K562 (cell line): ENCODE results near the gene CCDC27. TPM values are rescaled to one million over a fixed set of nuclear protein-coding genes. Genes with fewer than 3 reads are reported as not detected.
A peak's percentile ranks its signal among the peaks of the same experiment; 100 is the strongest.

ENCODE experiments used
- BRD4 ChIP-seq: fragments of 200-600 bp; sonication (generic); IDR thresholded peaks from 2 replicates; pipeline ENCODE4 v1.6.1; 2017; ENCODE audit warnings: inconsistent platforms
- CEBPG ChIP-seq, 3 experiments: fragments of 200-800 bp in 1 of 3; sonication (Bioruptor generic) in 1 of 3; sonication (generic) in 1 of 3; formaldehyde crosslinking in 1 of 3; IDR thresholded peaks in 2 of 3; conservative IDR thresholded peaks in 1 of 3; 2 replicates each; pipeline versions ENCODE4 v1.6.1 to v1.8.0; 2016 to 2022; ENCODE audit warnings: missing compliant biosample characterization in 2 of 3, missing genetic modification characterization in 2 of 3, mild to moderate bottlenecking in 1 of 3, missing genetic modification reagents in 1 of 3
- CHD2 ChIP-seq: IDR thresholded peaks from 2 replicates; pipeline ENCODE4 v1.6.1; 2011; ENCODE audit warnings: low read depth, low read length
- CSDE1 ChIP-seq, 2 experiments: fragments of 450-650 bp; IDR thresholded peaks; 2 replicates each; pipeline ENCODE4 v1.6.1; 2016; ENCODE audit warnings: mild to moderate bottlenecking in 1 of 2
- HMG20B ChIP-seq: fragments of 250-450 bp; sonication (Bioruptor Pico); IDR thresholded peaks from 2 replicates; pipeline ENCODE4 v1.5.0; 2021; ENCODE audit warnings: mild to moderate bottlenecking
- KDM5B ChIP-seq: fragments of 200-600 bp; sonication (generic); IDR thresholded peaks from 2 replicates; pipeline ENCODE4 v1.6.1; 2012; ENCODE audit warnings: low read depth, mild to moderate bottlenecking, moderate library complexity, low read length, control low read depth, inconsistent platforms; ENCODE audit not compliant: insufficient replicate concordance
- MCM7 ChIP-seq, 2 experiments: fragments of 450-650 bp; IDR thresholded peaks; 2 replicates each; pipeline ENCODE4 v1.6.1; 2016 to 2018
- NR2C1 ChIP-seq, 2 experiments: fragments of 450-650 bp; IDR thresholded peaks; 2 replicates each; pipeline ENCODE4 v1.6.1; 2017; ENCODE audit warnings: mild to moderate bottlenecking in 2 of 2, antibody characterized with exemption in 1 of 2, inconsistent platforms in 1 of 2, missing compliant biosample characterization in 1 of 2, missing genetic modification characterization in 1 of 2
- NUFIP1 ChIP-seq: fragments of 450-650 bp; IDR thresholded peaks from 2 replicates; pipeline ENCODE4 v1.6.1; 2018; ENCODE audit not compliant: partially characterized antibody
- PHB ChIP-seq: fragments of 250-450 bp; sonication (Bioruptor Pico); IDR thresholded peaks from 2 replicates; pipeline ENCODE4 v1.5.0; 2021
- SMAD1 ChIP-seq: fragments of 150-350 bp; IDR thresholded peaks from 2 replicates; pipeline ENCODE4 v1.6.1; 2014; ENCODE audit warnings: low read length, low read depth; ENCODE audit not compliant: partially characterized antibody
- SP2 ChIP-seq: IDR thresholded peaks from 2 replicates; pipeline ENCODE4 v1.6.1; 2011; ENCODE audit warnings: mild to moderate bottlenecking, low read depth, low read length, moderate library complexity; ENCODE audit not compliant: poor library complexity, severe bottlenecking; ENCODE audit errors: extremely low read depth
- ZC3H11A ChIP-seq: IDR thresholded peaks from 2 replicates; pipeline ENCODE4 v1.6.1; 2012; ENCODE audit warnings: low read depth, low read length, improper control_type of control experiment
- ZNF140 ChIP-seq: fragments of 250-450 bp; sonication (Bioruptor Pico); IDR thresholded peaks from 2 replicates; pipeline ENCODE4 v1.8.0; 2021; ENCODE audit warnings: moderate library complexity, mild to moderate bottlenecking, inconsistent platforms
- ZNF175 ChIP-seq: fragments of 200-800 bp; sonication (Bioruptor generic); IDR thresholded peaks from 2 replicates; pipeline ENCODE4 v1.6.1; 2016; ENCODE audit warnings: low read depth, mild to moderate bottlenecking, missing genetic modification characterization, missing compliant biosample characterization
- ZNF639 ChIP-seq, 2 experiments: fragments of 200-800 bp in 1 of 2; sonication (Bioruptor generic) in 1 of 2; sonication (generic) in 1 of 2; formaldehyde crosslinking in 1 of 2; IDR thresholded peaks in 1 of 2; conservative IDR thresholded peaks in 1 of 2; 2 replicates each; pipeline versions ENCODE4 v1.5.0 to v1.6.1; 2016 to 2020; ENCODE audit warnings: missing compliant biosample characterization in 1 of 2, missing genetic modification characterization in 1 of 2, missing genetic modification reagents in 1 of 2
- ZNF830 ChIP-seq: fragments of 250-450 bp; sonication (Bioruptor Pico); IDR thresholded peaks from 2 replicates; pipeline ENCODE4 v1.5.0; 2021; ENCODE audit warnings: mild to moderate bottlenecking
- polyA plus RNA-seq, 8 experiments: library from polyadenylated mRNA; depleted of rRNA in 4 of 8; stranded (reverse) in 5 of 8; unstranded in 3 of 8; fragments of >200 nt; fragmentation: Nextera tagmentation in 2 of 8; fragmentation: Illumina TruSeq in 1 of 8; extraction: Ambion mirVana in 2 of 8; extraction: Trizol in 1 of 8; gene quantifications; 2 replicates each; pipeline versions ENCODE4 v1.2.1 to v1.2.3, GENCODE V29; 2011 to 2014; ENCODE audit warnings: inconsistent platforms in 1 of 8, missing spikeins in 1 of 8
- total RNA-seq, 7 experiments: library from RNA; depleted of rRNA in 6 of 7; stranded (reverse); fragments of >200 nt in 6 of 7; fragmentation: Illumina TruSeq in 2 of 7; extraction: Trizol in 2 of 7; gene quantifications; 2 replicates each; pipeline versions ENCODE4 v1.2.1 to v1.2.3, GENCODE V29; 2011 to 2021; ENCODE audit warnings: low replicate concordance in 1 of 7
- TF ChIP-seq, protein P1 (sequence below): fragments of 450-650 bp; formaldehyde crosslinking; IDR thresholded peaks from 2 replicates; pipeline ENCODE4 v1.4.0; 2020; ENCODE audit warnings: mild to moderate bottlenecking, moderate library complexity
- TF ChIP-seq, protein P2 (sequence below): fragments of 250-450 bp; sonication (Bioruptor Pico); IDR thresholded peaks from 2 replicates; pipeline ENCODE4 v1.9.0; 2021; ENCODE audit warnings: mild to moderate bottlenecking, inconsistent platforms
- TF ChIP-seq, protein P3 (sequence below): fragments of 450-650 bp; IDR thresholded peaks from 2 replicates; pipeline ENCODE4 v1.6.1; 2016

CCDC27 gene
- total and polyA plus RNA-seq, 9 of the 15 experiments (the other 6 are each of a cell fraction or from before 2014, with no cell fraction given) = 0.01 to 0.04 TPM; not detected in 7

DNA sequence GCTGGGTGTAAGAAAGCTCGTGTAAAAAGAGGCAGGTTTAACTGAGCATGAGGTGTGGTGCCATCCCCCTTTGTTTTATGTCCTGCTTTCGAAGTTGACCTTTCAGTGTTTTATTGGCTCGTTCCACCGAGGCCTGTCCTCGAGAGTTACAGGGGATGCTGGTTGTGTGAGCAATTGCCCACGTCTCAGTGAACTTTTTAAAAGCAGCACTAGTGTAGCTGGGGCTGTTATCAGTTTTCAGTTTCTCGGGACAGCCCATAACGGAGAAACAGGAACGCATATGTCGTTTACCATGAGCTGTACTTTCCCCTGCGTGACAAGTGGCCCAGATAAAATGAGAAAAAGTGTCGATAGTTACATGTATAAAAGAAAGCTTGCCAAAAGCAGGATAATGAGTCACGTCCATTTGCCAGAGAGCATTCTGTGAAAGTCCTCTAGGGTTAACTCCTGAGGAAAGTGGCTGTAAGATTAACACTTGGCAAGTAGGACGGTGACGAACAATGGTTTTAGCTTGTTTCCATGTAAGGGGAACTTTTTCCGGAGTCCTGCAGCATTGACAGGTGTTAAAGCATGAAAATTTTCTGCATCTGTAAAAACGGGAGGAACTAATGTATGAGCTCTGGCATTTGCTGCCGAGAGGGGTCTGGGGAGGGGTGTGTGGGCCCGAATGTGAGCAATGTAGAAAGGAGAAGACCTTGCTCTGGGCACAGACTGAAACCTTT, 51.8 kb downstream of the CCDC27 start (continued):
- TF ChIP-seq ZNF639 (CRISPR knock-in tag; conservative IDR thresholded peaks at IDR 0.05 in 1 of 2, IDR thresholded peaks at IDR 0.05 in 1 of 2) = 0 out of 4 replicates have a peak, but pooled peaks of 1 of the 2 experiments have one; percentile 18
- TF ChIP-seq ZNF175 (CRISPR knock-in tag) = peak; percentile 79; the same call in 1 of the 2 replicates
- TF ChIP-seq, protein P1, sequence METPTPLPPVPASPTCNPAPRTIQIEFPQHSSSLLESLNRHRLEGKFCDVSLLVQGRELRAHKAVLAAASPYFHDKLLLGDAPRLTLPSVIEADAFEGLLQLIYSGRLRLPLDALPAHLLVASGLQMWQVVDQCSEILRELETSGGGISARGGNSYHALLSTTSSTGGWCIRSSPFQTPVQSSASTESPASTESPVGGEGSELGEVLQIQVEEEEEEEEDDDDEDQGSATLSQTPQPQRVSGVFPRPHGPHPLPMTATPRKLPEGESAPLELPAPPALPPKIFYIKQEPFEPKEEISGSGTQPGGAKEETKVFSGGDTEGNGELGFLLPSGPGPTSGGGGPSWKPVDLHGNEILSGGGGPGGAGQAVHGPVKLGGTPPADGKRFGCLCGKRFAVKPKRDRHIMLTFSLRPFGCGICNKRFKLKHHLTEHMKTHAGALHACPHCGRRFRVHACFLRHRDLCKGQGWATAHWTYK (CRISPR knock-in tag) = no peak
- no peak for TF ChIP-seq CHD2
- TF ChIP-seq CSDE1 (IDR thresholded peaks at IDR 0.05) = no peak
- no peak for TF ChIP-seq SP2
- TF ChIP-seq, protein P2, sequence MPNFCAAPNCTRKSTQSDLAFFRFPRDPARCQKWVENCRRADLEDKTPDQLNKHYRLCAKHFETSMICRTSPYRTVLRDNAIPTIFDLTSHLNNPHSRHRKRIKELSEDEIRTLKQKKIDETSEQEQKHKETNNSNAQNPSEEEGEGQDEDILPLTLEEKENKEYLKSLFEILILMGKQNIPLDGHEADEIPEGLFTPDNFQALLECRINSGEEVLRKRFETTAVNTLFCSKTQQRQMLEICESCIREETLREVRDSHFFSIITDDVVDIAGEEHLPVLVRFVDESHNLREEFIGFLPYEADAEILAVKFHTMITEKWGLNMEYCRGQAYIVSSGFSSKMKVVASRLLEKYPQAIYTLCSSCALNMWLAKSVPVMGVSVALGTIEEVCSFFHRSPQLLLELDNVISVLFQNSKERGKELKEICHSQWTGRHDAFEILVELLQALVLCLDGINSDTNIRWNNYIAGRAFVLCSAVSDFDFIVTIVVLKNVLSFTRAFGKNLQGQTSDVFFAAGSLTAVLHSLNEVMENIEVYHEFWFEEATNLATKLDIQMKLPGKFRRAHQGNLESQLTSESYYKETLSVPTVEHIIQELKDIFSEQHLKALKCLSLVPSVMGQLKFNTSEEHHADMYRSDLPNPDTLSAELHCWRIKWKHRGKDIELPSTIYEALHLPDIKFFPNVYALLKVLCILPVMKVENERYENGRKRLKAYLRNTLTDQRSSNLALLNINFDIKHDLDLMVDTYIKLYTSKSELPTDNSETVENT (CRISPR knock-in tag) = no peak
- TF ChIP-seq, protein P3, sequence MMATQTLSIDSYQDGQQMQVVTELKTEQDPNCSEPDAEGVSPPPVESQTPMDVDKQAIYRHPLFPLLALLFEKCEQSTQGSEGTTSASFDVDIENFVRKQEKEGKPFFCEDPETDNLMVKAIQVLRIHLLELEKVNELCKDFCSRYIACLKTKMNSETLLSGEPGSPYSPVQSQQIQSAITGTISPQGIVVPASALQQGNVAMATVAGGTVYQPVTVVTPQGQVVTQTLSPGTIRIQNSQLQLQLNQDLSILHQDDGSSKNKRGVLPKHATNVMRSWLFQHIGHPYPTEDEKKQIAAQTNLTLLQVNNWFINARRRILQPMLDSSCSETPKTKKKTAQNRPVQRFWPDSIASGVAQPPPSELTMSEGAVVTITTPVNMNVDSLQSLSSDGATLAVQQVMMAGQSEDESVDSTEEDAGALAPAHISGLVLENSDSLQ = 0 out of 2 replicates have a peak, but pooled peaks have one; percentile 4
- peak; percentile 54 for TF ChIP-seq KDM5B
- TF ChIP-seq PHB (CRISPR knock-in tag) = no peak
- no peak for TF ChIP-seq ZNF830 (CRISPR knock-in tag)
- TF ChIP-seq MCM7 (IDR thresholded peaks at IDR 0.05) = no peak
- TF ChIP-seq SMAD1 = no peak
- no peak for TF ChIP-seq ZC3H11A
- no peak for TF ChIP-seq BRD4
- TF ChIP-seq CEBPG (CRISPR knock-in tag; IDR thresholded peaks at IDR 0.05) = no peak
- no peak for TF ChIP-seq CEBPG (tag; conservative IDR thresholded peaks at IDR 0.05 in 1 of 2, IDR thresholded peaks at IDR 0.05 in 1 of 2)
- no peak for TF ChIP-seq NR2C1 (IDR thresholded peaks at IDR 0.05)
- no peak for TF ChIP-seq NR2C1 (tag; IDR thresholded peaks at IDR 0.05)
- no peak for TF ChIP-seq ZNF140 (CRISPR knock-in tag)
- no peak for TF ChIP-seq NUFIP1
- no peak for TF ChIP-seq HMG20B
